Astrocyte (in vitro differentiated cells and primary cell): ENCODE results near the gene C6orf47.

Source experiments
- EZH2 ChIP-seq: IDR thresholded peaks from 2 replicates; pipeline ENCODE4 v1.6.1; 2012; ENCODE audit warnings: mild to moderate bottlenecking, low read length, inconsistent platforms; ENCODE audit not compliant: insufficient read depth
- TF ChIP-seq, protein P1 (sequence below): IDR thresholded peaks from 2 replicates; pipeline ENCODE4 v1.5.1; 2011; ENCODE audit warnings: low read depth, mild to moderate bottlenecking, inconsistent platforms, low read length, moderate library complexity; ENCODE audit not compliant: insufficient read depth

DNA sequence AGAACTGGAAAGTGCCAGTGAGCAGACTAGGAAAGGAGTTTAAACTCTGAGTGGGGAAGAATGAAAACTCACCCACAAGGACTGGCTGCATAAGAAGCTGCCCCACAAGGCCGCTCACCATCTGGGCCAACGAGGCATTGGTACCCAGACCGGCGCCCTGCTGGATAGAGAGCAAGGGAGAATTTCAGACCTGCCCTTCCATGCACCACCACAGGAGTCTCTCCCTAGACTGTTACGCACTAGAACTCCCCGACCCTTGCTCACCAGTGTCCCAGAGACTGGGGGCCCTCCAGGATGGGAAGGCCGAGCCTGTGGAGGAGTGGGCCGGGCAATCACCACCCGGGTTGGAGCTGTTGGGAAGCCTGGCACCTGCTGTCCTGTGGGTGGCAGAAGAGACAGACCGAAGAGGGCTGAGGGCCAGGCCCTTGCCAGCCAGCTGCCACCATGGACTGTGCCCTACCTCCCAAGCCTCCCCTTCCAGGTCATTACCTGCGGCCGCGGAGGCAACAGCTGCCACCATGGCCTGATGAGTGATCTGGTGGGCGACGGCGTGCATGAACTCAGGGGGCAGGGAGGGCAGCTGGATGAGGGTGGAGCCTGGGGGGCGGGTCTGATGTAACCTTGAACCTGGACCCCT, 16.6 kb downstream of the C6orf47 start:
- TF ChIP-seq, protein P1, sequence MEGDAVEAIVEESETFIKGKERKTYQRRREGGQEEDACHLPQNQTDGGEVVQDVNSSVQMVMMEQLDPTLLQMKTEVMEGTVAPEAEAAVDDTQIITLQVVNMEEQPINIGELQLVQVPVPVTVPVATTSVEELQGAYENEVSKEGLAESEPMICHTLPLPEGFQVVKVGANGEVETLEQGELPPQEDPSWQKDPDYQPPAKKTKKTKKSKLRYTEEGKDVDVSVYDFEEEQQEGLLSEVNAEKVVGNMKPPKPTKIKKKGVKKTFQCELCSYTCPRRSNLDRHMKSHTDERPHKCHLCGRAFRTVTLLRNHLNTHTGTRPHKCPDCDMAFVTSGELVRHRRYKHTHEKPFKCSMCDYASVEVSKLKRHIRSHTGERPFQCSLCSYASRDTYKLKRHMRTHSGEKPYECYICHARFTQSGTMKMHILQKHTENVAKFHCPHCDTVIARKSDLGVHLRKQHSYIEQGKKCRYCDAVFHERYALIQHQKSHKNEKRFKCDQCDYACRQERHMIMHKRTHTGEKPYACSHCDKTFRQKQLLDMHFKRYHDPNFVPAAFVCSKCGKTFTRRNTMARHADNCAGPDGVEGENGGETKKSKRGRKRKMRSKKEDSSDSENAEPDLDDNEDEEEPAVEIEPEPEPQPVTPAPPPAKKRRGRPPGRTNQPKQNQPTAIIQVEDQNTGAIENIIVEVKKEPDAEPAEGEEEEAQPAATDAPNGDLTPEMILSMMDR, result no peak
- TF ChIP-seq EZH2, result no peak
